ENCODE results near the gene GZMM.

Gene GZMM

DNA sequence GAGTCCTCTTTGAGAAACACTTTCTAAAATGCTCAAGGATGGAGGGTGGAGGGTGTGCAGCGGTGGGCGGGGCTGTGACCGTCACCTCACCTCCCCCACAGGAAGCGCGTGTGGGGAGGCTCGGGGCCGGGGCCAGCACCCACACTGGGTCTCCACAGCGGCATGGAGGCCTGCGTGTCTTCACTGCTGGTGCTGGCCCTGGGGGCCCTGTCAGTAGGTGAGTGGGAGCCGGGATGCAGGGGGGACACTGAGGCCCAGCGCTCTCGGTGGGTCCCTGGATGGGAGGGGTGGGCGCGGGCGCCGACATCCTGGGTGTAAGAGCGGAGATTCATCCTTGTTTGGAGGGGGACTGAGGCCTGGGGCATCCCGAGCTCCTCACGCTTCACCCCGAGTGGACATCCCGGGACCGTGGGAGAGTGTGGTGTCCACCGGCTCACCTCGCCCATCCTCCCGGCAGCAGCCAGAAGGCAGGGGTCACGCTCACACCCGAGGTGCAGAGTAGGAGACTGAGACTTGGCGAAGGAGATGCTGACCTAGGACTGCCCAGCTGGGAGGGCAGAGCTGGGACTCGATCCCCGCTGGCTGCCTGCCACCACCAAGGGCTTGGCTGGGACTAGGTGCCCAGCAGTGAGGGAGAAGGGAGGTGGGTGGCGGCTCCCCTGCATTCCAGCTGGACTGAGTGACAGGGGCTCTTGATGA lies at the start of gene GZMM:
Gene GZMM, plus strand, starts transcription at position 144 of the 699 bp plus-strand sequence. Its CDS starts 19 bp downstream, at position 163.
- no peak for DNase-seq

DNA sequence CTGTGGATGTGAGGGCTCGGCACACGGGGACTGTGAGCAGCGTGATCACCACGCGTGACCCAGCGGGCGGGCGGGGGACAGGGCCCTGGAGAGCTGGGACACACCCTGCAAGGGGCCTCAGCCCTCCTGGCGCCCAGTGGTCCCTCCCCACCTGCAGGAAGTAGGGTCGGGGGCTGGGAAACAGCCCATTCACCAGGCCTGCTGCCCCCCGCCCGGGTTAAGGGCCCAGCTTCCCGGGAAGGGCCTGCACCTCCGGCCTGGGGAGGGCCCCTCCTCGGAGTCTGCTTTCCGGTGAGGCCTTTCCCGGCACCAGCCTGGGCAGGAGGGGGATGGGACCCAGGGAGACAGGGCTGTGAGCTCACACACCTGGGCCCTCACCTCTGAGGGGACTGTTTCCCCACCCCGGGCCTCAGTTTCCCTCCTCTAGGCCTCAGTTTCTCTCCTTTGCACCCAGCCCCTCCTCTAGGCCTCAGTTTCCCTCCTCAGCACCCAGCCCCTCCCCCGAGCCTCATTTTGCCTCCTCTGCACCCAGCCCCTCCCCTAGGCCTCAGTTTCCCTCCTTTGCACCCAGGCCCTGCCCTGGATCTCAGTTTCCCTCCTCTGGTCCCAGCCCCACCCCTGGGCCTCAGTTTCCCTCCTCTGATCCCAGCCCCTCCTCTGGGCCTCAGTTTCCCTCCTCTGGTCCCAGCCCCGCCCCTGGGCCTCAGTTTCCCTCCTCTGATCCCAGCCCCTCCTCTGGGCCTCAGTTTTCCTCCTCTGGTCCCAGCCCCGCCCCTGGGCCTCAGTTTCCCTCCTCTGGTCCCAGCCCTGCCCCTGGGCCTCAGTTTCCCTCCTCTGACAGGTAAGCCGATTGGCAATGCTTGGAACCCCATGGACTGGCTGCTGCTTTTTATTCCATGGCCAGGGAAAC lies 49.4 kb upstream of the GZMM start:
- no peak for DNase-seq

- no peak for DNase-seq
These were observed 48.8 kb upstream of the GZMM start for GRCh38 chr19:495081-495401.

DNA sequence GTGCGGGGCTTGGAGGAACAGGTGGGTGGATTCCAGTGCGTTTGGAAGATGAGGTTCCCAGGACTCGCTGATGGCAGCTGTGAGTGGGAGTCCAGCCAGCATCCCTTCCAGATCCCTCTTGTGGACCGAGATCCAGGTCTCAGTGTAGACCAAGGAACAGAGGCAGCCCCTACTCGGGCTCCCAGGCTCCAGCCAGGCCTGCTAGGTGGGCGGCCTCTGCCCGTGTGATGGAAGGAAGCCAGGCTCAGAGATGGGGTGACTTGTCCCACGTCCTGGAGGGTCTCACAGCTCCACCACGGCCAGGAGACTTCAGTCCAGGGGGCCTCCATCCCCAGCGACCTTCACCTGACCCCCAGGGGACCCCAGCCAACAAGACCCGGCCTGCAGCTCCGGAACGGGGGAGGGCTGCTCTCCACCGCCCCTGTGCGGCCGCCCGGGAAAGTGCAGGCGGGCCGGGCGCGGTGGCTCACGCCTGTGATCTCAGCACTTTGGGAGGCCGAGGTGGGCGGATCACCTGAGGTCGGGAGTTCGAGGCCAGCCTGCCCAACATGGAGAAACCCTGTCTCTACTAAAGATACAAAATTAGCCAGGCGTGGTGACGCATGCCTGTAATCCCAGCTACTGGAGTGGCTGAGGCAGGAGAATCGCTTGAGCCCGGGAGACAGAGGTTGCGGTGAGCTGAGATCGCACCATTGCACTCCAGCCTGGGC lies 48.3 kb upstream of the GZMM start:
- no peak for DNase-seq

DNA sequence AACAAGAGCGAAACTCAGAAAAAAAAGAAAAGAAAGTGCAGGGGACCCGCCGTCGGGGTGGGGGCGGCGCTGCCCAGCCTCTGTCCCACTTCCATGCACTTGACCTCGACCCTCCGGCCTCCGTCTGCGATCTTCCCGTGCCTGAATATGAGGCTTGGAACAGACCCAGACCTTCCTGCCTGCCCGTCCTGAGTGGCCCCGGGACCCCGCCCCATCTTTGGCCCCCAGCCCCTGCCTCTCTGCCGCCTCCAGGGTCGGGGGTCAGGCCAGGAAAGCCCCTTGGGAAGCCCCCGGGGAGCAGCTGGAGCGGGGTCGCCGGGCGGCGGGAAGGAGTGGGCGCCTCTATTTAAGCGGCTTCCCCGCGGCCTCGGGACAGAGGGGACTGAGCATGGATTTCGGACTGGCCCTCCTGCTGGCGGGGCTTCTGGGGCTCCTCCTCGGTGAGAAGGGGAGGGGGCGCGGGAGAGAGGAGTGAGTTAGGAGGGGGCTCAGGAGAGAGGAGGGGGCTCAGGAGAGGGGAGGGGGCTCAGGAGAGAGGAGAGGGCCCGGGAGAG lies 47.7 kb upstream of the GZMM start, which contains the start of gene MADCAM1:
Gene MADCAM1, plus strand, starts transcription at position 375 of the 554 bp plus-strand sequence. Its CDS starts 14 bp downstream, at position 389.
- DNase-seq, result no peak

GRCh38 chr19:496986-497385 lies 46.9 kb upstream of the GZMM start:
- no peak for DNase-seq

- DNase-seq, result no peak
These were observed 46.4 kb upstream of the GZMM start for GRCh38 chr19:497491-497868.

DNA sequence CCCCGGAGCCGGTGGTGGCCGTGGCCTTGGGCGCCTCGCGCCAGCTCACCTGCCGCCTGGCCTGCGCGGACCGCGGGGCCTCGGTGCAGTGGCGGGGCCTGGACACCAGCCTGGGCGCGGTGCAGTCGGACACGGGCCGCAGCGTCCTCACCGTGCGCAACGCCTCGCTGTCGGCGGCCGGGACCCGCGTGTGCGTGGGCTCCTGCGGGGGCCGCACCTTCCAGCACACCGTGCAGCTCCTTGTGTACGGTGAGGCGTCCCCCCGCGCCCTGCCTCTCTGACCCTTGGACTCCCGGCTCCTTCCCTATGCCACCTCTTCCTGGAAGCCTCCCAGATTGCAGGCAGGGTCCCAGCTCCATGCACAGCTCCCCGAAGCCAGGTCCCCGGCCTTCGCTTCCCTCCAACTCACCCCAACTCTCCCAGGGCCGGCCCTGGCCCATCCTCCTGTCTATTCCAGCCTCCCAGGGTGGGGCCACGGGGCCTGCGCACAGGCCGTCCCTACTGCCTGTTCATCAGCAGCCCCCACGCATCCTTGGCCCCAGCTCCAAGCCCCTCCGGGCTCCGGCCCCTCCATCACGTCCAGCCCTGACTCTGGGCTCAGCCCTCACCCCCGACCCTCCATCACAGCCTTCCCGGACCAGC lies 45.9 kb upstream of the GZMM start:
- DNase-seq, result no peak

DNA sequence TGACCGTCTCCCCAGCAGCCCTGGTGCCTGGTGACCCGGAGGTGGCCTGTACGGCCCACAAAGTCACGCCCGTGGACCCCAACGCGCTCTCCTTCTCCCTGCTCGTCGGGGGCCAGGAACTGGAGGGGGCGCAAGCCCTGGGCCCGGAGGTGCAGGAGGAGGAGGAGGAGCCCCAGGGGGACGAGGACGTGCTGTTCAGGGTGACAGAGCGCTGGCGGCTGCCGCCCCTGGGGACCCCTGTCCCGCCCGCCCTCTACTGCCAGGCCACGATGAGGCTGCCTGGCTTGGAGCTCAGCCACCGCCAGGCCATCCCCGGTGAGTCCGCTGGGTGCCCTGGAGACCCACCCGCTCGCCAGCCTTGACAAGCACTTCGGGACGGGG lies 45.4 kb upstream of the GZMM start:
- DNase-seq, result no peak

- no peak for DNase-seq
These were observed 44.8 kb upstream of the GZMM start for GRCh38 chr19:498977-499623.

DNA sequence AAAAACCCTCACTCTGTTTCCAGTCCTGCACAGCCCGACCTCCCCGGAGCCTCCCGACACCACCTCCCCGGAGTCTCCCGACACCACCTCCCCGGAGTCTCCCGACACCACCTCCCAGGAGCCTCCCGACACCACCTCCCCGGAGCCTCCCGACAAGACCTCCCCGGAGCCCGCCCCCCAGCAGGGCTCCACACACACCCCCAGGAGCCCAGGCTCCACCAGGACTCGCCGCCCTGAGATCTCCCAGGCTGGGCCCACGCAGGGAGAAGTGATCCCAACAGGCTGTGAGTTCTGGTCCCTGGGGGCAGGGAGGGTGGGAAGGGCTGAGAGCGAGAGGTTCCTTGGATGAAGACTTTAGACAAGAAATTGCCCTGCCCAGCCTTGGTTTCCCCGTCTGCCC lies 42.2 kb upstream of the GZMM start:
- DNase-seq, result no peak

DNA sequence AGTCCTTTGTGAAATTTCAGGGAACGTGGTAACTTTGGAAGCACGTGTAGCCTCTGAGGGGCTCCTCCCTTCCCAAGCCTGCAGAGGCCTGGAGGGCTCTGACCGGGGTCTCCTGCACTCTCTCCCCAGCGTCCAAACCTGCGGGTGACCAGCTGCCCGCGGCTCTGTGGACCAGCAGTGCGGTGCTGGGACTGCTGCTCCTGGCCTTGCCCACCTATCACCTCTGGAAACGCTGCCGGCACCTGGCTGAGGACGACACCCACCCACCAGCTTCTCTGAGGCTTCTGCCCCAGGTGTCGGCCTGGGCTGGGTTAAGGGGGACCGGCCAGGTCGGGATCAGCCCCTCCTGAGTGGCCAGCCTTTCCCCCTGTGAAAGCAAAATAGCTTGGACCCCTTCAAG lies 39.2 kb upstream of the GZMM start:
- DNase-seq, result no peak

GRCh38 chr19:506404-507285 lies 37.2 kb upstream of the GZMM start:
- peak; percentile 95 for DNase-seq

- peak; percentile 20 for DNase-seq
These were observed 36.3 kb upstream of the GZMM start, which contains the start of gene TPGS1 for GRCh38 chr19:507286-508203. TSS of gene TPGS1 (plus strand) at chr19:507497. CDS start at chr19:507507, 10 bp downstream.

- no peak for DNase-seq
These were observed 35.4 kb upstream of the GZMM start for GRCh38 chr19:508204-509150.

GRCh38 chr19:510606-511100 lies 33.2 kb upstream of the GZMM start:
- peak; percentile 68 for DNase-seq

DNA sequence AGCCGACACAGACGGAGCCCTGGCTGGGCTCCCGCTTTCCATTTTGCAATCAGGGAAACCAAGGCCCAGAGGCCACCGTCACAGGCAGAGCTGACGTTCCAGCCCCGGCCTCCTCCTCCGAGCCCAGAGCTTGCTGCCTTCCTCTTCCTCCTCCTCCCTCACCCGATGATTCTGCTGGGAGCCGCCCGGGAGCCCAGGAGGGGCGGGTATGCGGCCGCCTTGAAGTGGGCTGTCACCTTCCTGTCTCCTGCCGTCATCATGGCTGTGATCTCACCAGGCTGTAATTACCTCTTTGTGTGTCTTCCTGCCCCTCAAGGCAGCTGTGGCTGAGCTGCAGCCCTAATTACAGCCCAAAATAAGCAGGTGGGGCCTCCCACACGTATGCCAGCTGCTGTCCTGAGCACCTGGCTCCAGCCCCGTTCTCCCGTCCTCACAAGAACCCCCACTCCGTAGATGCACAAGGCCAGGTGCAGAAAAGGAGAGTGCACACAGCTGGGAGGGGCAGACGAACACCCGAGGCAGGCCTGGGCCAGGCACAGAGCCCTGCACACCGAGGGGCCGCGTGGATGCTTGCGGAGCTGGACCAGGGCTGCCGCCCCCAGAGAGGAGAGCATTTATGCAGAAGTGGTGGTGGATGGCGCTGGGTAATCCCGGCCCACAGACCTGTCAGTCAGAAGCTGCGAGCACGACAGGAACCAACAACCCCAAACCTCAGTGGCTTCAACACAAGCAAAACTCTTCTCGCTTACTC lies 32.6 kb upstream of the GZMM start:
- peak; percentile 89 for DNase-seq
